ENCODE results near the gene JMJD1C. TPM values are rescaled to one million over a fixed set of nuclear protein-coding genes. Genes with fewer than 3 reads are reported as not detected.

Gene JMJD1C
- total and polyA plus RNA-seq, 2 donors (not counting 3 experiments of a cell fraction or from before 2014, with no cell fraction given) = 32.1 to 97.1 TPM

- ChIA-PET CTCF (no interaction called here), POLR2A (no interaction called here)
- Histone ChIP-seq H3K4me2 (ENCODE audit: insufficient read depth, low read length) (no peak overlapping the region), H3K9me3 (replicated peaks; ENCODE audit: control insufficient read depth, insufficient read depth, low read length) (no peaks in the 10 kb centered on the region), H3K27ac (ENCODE audit: insufficient read depth, low read depth, low read length) (no peak overlapping the region), H2AFZ (ENCODE audit: low read depth, low read length) (no peak overlapping the region), H3K36me3 (ENCODE audit: control insufficient read depth in 2 of 2, extremely low read depth in 1 of 2, insufficient read depth in 2 of 2, low read length in 2 of 2) (no peaks in the 10 kb centered on the region), H3K4me3 (replicated peaks in 1 of 3; ENCODE audit: insufficient read depth in 1 of 3, low read depth in 1 of 3, low read length in 3 of 3) (no peak overlapping the region), H3K9ac (replicated peaks; ENCODE audit: extremely low read depth, insufficient read depth, low read length) (no peak overlapping the region), H4K20me1 (replicated peaks; ENCODE audit: control insufficient read depth, extremely low read depth, insufficient read depth, low read length) (no peaks in the 10 kb centered on the region), H3K79me2 (ENCODE audit: control insufficient read depth, insufficient read depth, low read length) (peaks cover 61% of the 10 kb centered on the region), H3K9me1 (replicated peaks; ENCODE audit: control insufficient read depth, extremely low read depth, insufficient read depth, low read length) (no peaks in the 10 kb centered on the region), H3K4me1 (ENCODE audit: control insufficient read depth, extremely low read depth, insufficient read depth, low read length) (no peaks in the 10 kb centered on the region), H3K27me3 (ENCODE audit: control insufficient read depth in 2 of 2, insufficient read depth in 2 of 2, low read length in 2 of 2) (no peaks in the 10 kb centered on the region)
- no peak for FAIRE-seq
- intact Hi-C loops (cut with micrococcal nuclease) (no loop called here), dilution Hi-C loops (cut with MboI; ENCODE audit: extremely low pct_ligation_motif_present, low sequenced_read_pairs) (no loop called here)
- BruUV-seq (replicated peaks) = no TSS peak
- TF ChIP-seq GATA2 (IDR thresholded peaks at IDR 0.05; ENCODE audit: insufficient read depth, insufficient read length, low read depth, low read length) = no peak
- DNase-seq (ENCODE audit: low read depth, low spot score) = no peak
Measured at GRCh38 chr10:63474488-63474887, 8.7 kb upstream of the JMJD1C start.

- Histone ChIP-seq H3K79me2 (ENCODE audit: control insufficient read depth, insufficient read depth, low read length) (peaks cover 53% of the 10 kb centered on the region), H3K4me3 (replicated peaks in 1 of 3; ENCODE audit: insufficient read depth in 1 of 3, low read depth in 1 of 3, low read length in 3 of 3) (no peak overlapping the region), H2AFZ (ENCODE audit: low read depth, low read length) (no peak overlapping the region), H3K4me1 (ENCODE audit: control insufficient read depth, extremely low read depth, insufficient read depth, low read length) (no peaks in the 10 kb centered on the region), H3K27me3 (ENCODE audit: control insufficient read depth in 2 of 2, insufficient read depth in 2 of 2, low read length in 2 of 2) (no peaks in the 10 kb centered on the region), H3K9me1 (replicated peaks; ENCODE audit: control insufficient read depth, extremely low read depth, insufficient read depth, low read length) (no peaks in the 10 kb centered on the region), H3K36me3 (ENCODE audit: control insufficient read depth in 2 of 2, extremely low read depth in 1 of 2, insufficient read depth in 2 of 2, low read length in 2 of 2) (no peaks in the 10 kb centered on the region), H3K9ac (replicated peaks; ENCODE audit: extremely low read depth, insufficient read depth, low read length) (no peak overlapping the region), H3K27ac (ENCODE audit: insufficient read depth, low read depth, low read length) (no peak overlapping the region), H3K4me2 (ENCODE audit: insufficient read depth, low read length) (no peak overlapping the region), H4K20me1 (replicated peaks; ENCODE audit: control insufficient read depth, extremely low read depth, insufficient read depth, low read length) (no peaks in the 10 kb centered on the region), H3K9me3 (replicated peaks; ENCODE audit: control insufficient read depth, insufficient read depth, low read length) (no peaks in the 10 kb centered on the region)
- no peak for DNase-seq (ENCODE audit: low read depth, low spot score)
- no peak for FAIRE-seq
- ChIA-PET POLR2A (no interaction called here), CTCF (interaction anchor here (0.6 kb wide), 1 partner anchor 149 kb away, joined by 3 read pairs; no protein-coding TSS in a partner anchor)
- BruUV-seq (replicated peaks) = no TSS peak
- intact Hi-C loops (cut with micrococcal nuclease) (no loop called here), dilution Hi-C loops (cut with MboI; ENCODE audit: extremely low pct_ligation_motif_present, low sequenced_read_pairs) (no loop called here)
- TF ChIP-seq MAX (IDR thresholded peaks at IDR 0.05; ENCODE audit: insufficient read depth, insufficient read length) = no peak
- no peak for TF ChIP-seq POLR2AphosphoS5 (IDR thresholded peaks at IDR 0.05; ENCODE audit: insufficient read depth, low read depth, low read length)
- TF ChIP-seq CTCF (IDR thresholded peaks at IDR 0.05; ENCODE audit: extremely low read depth in 1 of 2, insufficient read depth in 1 of 2, low read depth in 1 of 2, low read length in 2 of 2) = no peak
- TF ChIP-seq EZH2 (IDR thresholded peaks at IDR 0.05; ENCODE audit: borderline replicate concordance, low read depth, low read length, severe bottlenecking) = no peak
- no peak for TF ChIP-seq POLR2A (IDR thresholded peaks at IDR 0.05; ENCODE audit: low read depth, low read length)
- TF ChIP-seq JUN (IDR thresholded peaks at IDR 0.05; ENCODE audit: borderline replicate concordance, insufficient read depth, insufficient read length, low read depth) = no peak
- TF ChIP-seq GATA2 (IDR thresholded peaks at IDR 0.05; ENCODE audit: insufficient read depth, insufficient read length, low read depth, low read length) = no peak
- TF ChIP-seq MYC (IDR thresholded peaks at IDR 0.05; ENCODE audit: low read depth, low read length) = no peak
- no peak for TF ChIP-seq FOS (IDR thresholded peaks at IDR 0.05; ENCODE audit: borderline replicate concordance, insufficient read depth, low read length)
Measured at GRCh38 chr10:63470928-63471327, 5.2 kb upstream of the JMJD1C start.

All from endothelial cell of umbilical vein (primary cell).